Heart right ventricle (tissue), 16 donors: ENCODE measurements around the gene RASSF1. TPM values are rescaled to one million over a fixed set of nuclear protein-coding genes. Genes with fewer than 3 reads are reported as not detected.

Experiments
- ATAC-seq, 8 donors: fragments of 200-7000 bp; cut with Tn5 transposase; one replicate each; pipeline ENCODE4 v1.9.1; 2020; ENCODE audit warnings: mild to moderate bottlenecking in 8 of 8, moderate library complexity in 8 of 8, moderate number of reproducible peaks in 1 of 8
- DNase-seq, 2 donors: peaks; one replicate each; pipeline ENCODE4 v3.0.0-alpha.2; 2020
- H3K27ac ChIP-seq, 10 donors: fragments of 200-600 bp; sonication (generic) in 2 of 10; one replicate each; pipeline versions ENCODE4 v1.5.0 to v1.8.0; 2020 to 2022; ENCODE audit warnings: mild to moderate bottlenecking in 3 of 10
- H3K27me3 ChIP-seq, 7 donors: fragments of 200-600 bp; one replicate each; pipeline ENCODE4 v1.8.0; 2021 to 2022; ENCODE audit warnings: mild to moderate bottlenecking in 2 of 7
- H3K36me3 ChIP-seq, 9 donors: fragments of 200-600 bp; sonication (generic) in 1 of 9; one replicate each; pipeline versions ENCODE4 v1.5.0 to v1.8.0; 2020 to 2022; ENCODE audit warnings: mild to moderate bottlenecking in 2 of 9
- H3K4me1 ChIP-seq, 9 donors: fragments of 200-600 bp; sonication (generic) in 1 of 9; one replicate each; pipeline versions ENCODE4 v1.5.0 to v1.8.0; 2020 to 2022; ENCODE audit warnings: mild to moderate bottlenecking in 4 of 9
- H3K4me3 ChIP-seq, 10 donors: fragments of 200-600 bp; sonication (generic) in 2 of 10; one replicate each; pipeline versions ENCODE4 v1.5.0 to v1.8.0; 2020 to 2022; ENCODE audit warnings: mild to moderate bottlenecking in 7 of 10, moderate library complexity in 2 of 10
- H3K9me3 ChIP-seq, 11 donors: fragments of 200-600 bp in 10 of 11; sonication (generic) in 2 of 11; one replicate each; pipeline versions ENCODE4 v1.5.0 to v1.8.0; 2013 to 2022; ENCODE audit warnings: mild to moderate bottlenecking in 2 of 11, control low read depth in 1 of 11, moderate library complexity in 1 of 11
- CTCF ChIP-seq, 9 donors: fragments of 200-600 bp; sonication (generic) in 2 of 9; IDR thresholded peaks; one replicate each; pipeline versions ENCODE4 v1.5.0 to v1.8.0; 2021 to 2022; ENCODE audit warnings: antibody characterized with exemption in 9 of 9, mild to moderate bottlenecking in 5 of 9, moderate library complexity in 1 of 9
- WGBS, 2 donors: extraction: QIAGEN DNeasy Blood & Tissue Kit; methylation state at CpG; one replicate each; pipeline ENCODE4 v1.1.7; 2013; ENCODE audit warnings: inconsistent platforms in 1 of 2; 5-methylcytosine and 5-hydroxymethylcytosine counted together
- intact Hi-C, 10 donors: fragments of 100-400 bp; cut with DNase I; formaldehyde crosslinking; loops; one replicate each; pipeline versions ENCODE4 v1.11.1 to v1.14.2; 2022
- polyA plus RNA-seq, 2 donors: library from polyadenylated mRNA; stranded (reverse); fragments of 200-250 nt; gene quantifications; one replicate each; pipeline ENCODE4 v1.2.3, GENCODE V29; 2013
- total RNA-seq, 10 donors: library from RNA; stranded (reverse); fragmentation: NEBNext Ultra II Directional in 3 of 10; extraction: Animal tissue kit (Norgen Biotek cat#: 25700) in 3 of 10; gene quantifications; one replicate each; pipeline versions ENCODE4 v1.2.1 to v1.2.4, GENCODE V29; 2021 to 2023
- donor health status: Arrhythmogenic right ventricular cardiomyopathy.
- donor health status: ischemic (EF 13 %, LVEDD 7.1; RV severe dilation, severe dysfunction).
- donor health status: healthy with polysubstance abuse.
- donor health status: DM: no; HTN: yes; CAD: no.
- donor health status: DM: no; HTN: no; CAD: no.
- donor health status: ischemic (EF 25% LVEDD 6.9; RV normal size, moderate dysfunction).
- donor health status: ischemic (EF 25% LVEDD 5.7; RV mildly dilated, moderate dysfunction).
- donor health status: healthy.
- donor health status: DM: yes; HTN: yes; CAD: no.
- donor health status: Ischemic cardiomyopathy.
- donor health status: ischemic (EF 35%, LVEDD 5.7; RV mildly dilated, moderate dysfunction).
- donor health status: nonischemic (EF 11% LVEDD 7.7; RV severe dilation, severe dysfunction).
- donor health status: DM: yes; HTN: yes; CAD: no.
- donor health status: PGD.
- donor health status: ischemic (EF 29% LVEDD 5.4; RV normal size, mild dysfunction).
- donor health status: nonischemic (EF 23%, LVEDD 6.1; RV moderate dilation, normal function).

RASSF1 gene
- total and polyA plus RNA-seq, 12 donors, result 9.9 to 59.8 (median 13.1) TPM

- ATAC-seq (no peak), DNase-seq (no peak)
- Histone ChIP-seq H3K9me3 (no peaks in the 10 kb centered on the region), H3K27ac (no peak overlapping the region), H3K27me3 (no peaks in the 10 kb centered on the region), H3K4me1 (no peaks in the 10 kb centered on the region), H3K4me3 (no peak overlapping the region), H3K36me3 (no peaks in the 10 kb centered on the region)
- 91 to 94% methylated on average over 4 of the region's 4 CpGs for WGBS, 2 donors
- intact Hi-C loops, result no loop called here
- no peak for TF ChIP-seq CTCF (IDR thresholded peaks at IDR 0.05)
Observed at GRCh38 chr3:50381383-50381782, 40.7 kb upstream of the RASSF1 start.

- no peaks in the 10 kb centered on the region for H3K9me3 ChIP-seq
- DNase-seq, result no peak
- WGBS, 2 donors, result 91 to 96% methylated on average over 17 of the region's 17 CpGs
- intact Hi-C loops, result no loop called here
- H3K4me1 ChIP-seq, result no peaks in the 10 kb centered on the region
- no peak overlapping the region for H3K27ac ChIP-seq
- H3K36me3 ChIP-seq, result no peaks in the 10 kb centered on the region
- H3K27me3 ChIP-seq, result no peaks in the 10 kb centered on the region
- no peak for TF ChIP-seq CTCF (IDR thresholded peaks at IDR 0.05)
- no peak for ATAC-seq
- no peak overlapping the region for H3K4me3 ChIP-seq
Observed at GRCh38 chr3:50380405-50381085, 39.9 kb upstream of the RASSF1 start.

- Histone ChIP-seq H3K4me3 (no peak overlapping the region), H3K27ac (no peak overlapping the region), H3K9me3 (no peaks in the 10 kb centered on the region), H3K4me1 (no peaks in the 10 kb centered on the region), H3K36me3 (no peaks in the 10 kb centered on the region), H3K27me3 (no peaks in the 10 kb centered on the region)
- WGBS, 2 donors, result 91% methylated on average over 17 of the region's 17 CpGs
- ATAC-seq, result no peak
- DNase-seq, result no peak
- no peak for TF ChIP-seq CTCF (IDR thresholded peaks at IDR 0.05)
- intact Hi-C loops, result loop anchor here in 2 of 10 donors (10.0 kb wide), 2 partner anchors 156 to 166 kb away; no protein-coding TSS in a partner anchor
Observed at GRCh38 chr3:50378757-50379156, 38.1 kb upstream of the RASSF1 start.

- H3K4me3 ChIP-seq, result no peak overlapping the region
- intact Hi-C loops, result loop anchor here in 2 of 10 donors (10.0 kb wide), 2 partner anchors 157 to 167 kb away; no protein-coding TSS in a partner anchor
- DNase-seq (no peak), ATAC-seq (no peak)
- no peaks in the 10 kb centered on the region for H3K9me3 ChIP-seq
- TF ChIP-seq CTCF (IDR thresholded peaks at IDR 0.05), result no peak
- WGBS, 2 donors, result 80 to 90% methylated on average over 6 of the region's 6 CpGs
- H3K36me3 ChIP-seq, result no peaks in the 10 kb centered on the region
- H3K27ac ChIP-seq, result no peak overlapping the region
- H3K27me3 ChIP-seq, result no peaks in the 10 kb centered on the region
- H3K4me1 ChIP-seq, result no peaks in the 10 kb centered on the region
Observed at GRCh38 chr3:50378024-50378423, 37.4 kb upstream of the RASSF1 start.
